HepG2 (cell line): ENCODE data around the gene SLC39A3. TPM values are rescaled to one million over a fixed set of nuclear protein-coding genes. Genes with fewer than 3 reads are reported as not detected.
A peak's percentile ranks its signal among the peaks of the same experiment; 100 is the strongest.

Experiments
- ATAC-seq: fragments of 200-7000 bp; cut with Tn5 transposase; 3 replicates; pipeline ENCODE4 v1.9.1; 2020; ENCODE audit warnings: mild to moderate bottlenecking, moderate library complexity
- BruUV-seq: library from RNA; stranded (reverse); fragments of 400-500 nt; replicated peaks from 2 replicates; lab custom pipeline; 2021; lab: Mats Ljungman, UMichigan
- CTCF ChIA-PET: fragments of 300-600 bp; formaldehyde crosslinking; extraction: SDS; loops from one replicate; lab custom pipeline; 2021; ENCODE audit warnings: low total read pairs, inconsistent platforms, low intra/inter-chr PET ratio; lab: Yijun Ruan, JAX
- POLR2A ChIA-PET: fragments of 350-600 bp; sonication (Branson Sonifier 250); formaldehyde crosslinking; loops from one replicate; lab custom pipeline; 2020; ENCODE audit warnings: antibody characterized with exemption, inconsistent platforms; lab: Yijun Ruan, JAX
- DNase-seq: peaks from one replicate; pipeline ENCODE4 v3.0.0-alpha.2; 2015; ENCODE audit warnings: low spot score
- FAIRE-seq: peaks from 3 replicates; lab custom pipeline; 2011; peaks lifted over from hg19 to GRCh38; lab: Jason Lieb, UNC
- H2AFZ ChIP-seq: one replicate; pipeline ENCODE4 v1.6.1; 2011; ENCODE audit warnings: low read length, inconsistent platforms
- H3K27ac ChIP-seq: fragments of 300-600 bp; 3 replicates; pipeline ENCODE4 v1.8.0; 2011; ENCODE audit warnings: mixed run types, mild to moderate bottlenecking, mixed read lengths, low read length, inconsistent platforms; ENCODE audit not compliant: insufficient read depth; ENCODE audit errors: extremely low read length
- H3K27me3 ChIP-seq, 2 experiments: fragments of 200-600 bp in 1 of 2; 2 replicates in 1 of 2; 3 replicates in 1 of 2; pipeline versions ENCODE4 v1.6.0 to v1.8.0; 2011; ENCODE audit warnings: low read length in 2 of 2, mild to moderate bottlenecking in 2 of 2, moderate library complexity in 2 of 2, inconsistent platforms in 1 of 2; ENCODE audit not compliant: insufficient read depth in 2 of 2, control insufficient read depth in 1 of 2
- H3K36me3 ChIP-seq, 2 experiments: fragments of 200-600 bp in 1 of 2; replicated peaks in 1 of 2; 2 replicates in 1 of 2; 3 replicates in 1 of 2; pipeline versions ENCODE4 v1.5.1 to v1.8.0; 2011; ENCODE audit warnings: low read length in 2 of 2, inconsistent platforms in 1 of 2; ENCODE audit not compliant: insufficient read depth in 2 of 2, control insufficient read depth in 1 of 2
- H3K4me1 ChIP-seq: 2 replicates; pipeline ENCODE4 v1.5.1; 2012; ENCODE audit warnings: low read length, inconsistent platforms; ENCODE audit not compliant: insufficient read depth
- H3K4me2 ChIP-seq: 2 replicates; pipeline ENCODE4 v1.6.0; 2011; ENCODE audit warnings: low read depth, low read length, inconsistent platforms
- H3K4me3 ChIP-seq, 3 experiments: fragments of 200-600 bp in 1 of 3; sonication (generic), shearing (Covaris generic) in 1 of 3; replicated peaks in 1 of 3; 2 replicates each; pipeline ENCODE4 v1.5.1; 2011 to 2016; ENCODE audit warnings: low read length in 3 of 3, inconsistent platforms in 2 of 3, low read depth in 2 of 3, mild to moderate bottlenecking in 2 of 3, control low read depth in 1 of 3, mixed read lengths in 1 of 3; ENCODE audit not compliant: insufficient read depth in 1 of 3
- H3K79me2 ChIP-seq: one replicate; pipeline ENCODE4 v1.6.1; 2011; ENCODE audit warnings: low read length, inconsistent platforms; ENCODE audit not compliant: insufficient read depth
- H3K9ac ChIP-seq: 2 replicates; pipeline ENCODE4 v1.6.0; 2011; ENCODE audit warnings: mild to moderate bottlenecking, low read depth, low read length, inconsistent platforms; ENCODE audit not compliant: insufficient read depth
- H3K9me3 ChIP-seq: 2 replicates; pipeline ENCODE4 v1.5.1; 2012; ENCODE audit warnings: mild to moderate bottlenecking, low read length
- H4K20me1 ChIP-seq: 2 replicates; pipeline ENCODE4 v1.6.0; 2011; ENCODE audit warnings: inconsistent platforms, mild to moderate bottlenecking, low read length, moderate library complexity; ENCODE audit not compliant: insufficient read depth
- ARNT ChIP-seq: fragments of 450-650 bp; IDR thresholded peaks from 2 replicates; pipeline ENCODE4 v1.6.1; 2017
- ELF1 ChIP-seq: sonication (generic); formaldehyde crosslinking; IDR thresholded peaks from 2 replicates; pipeline ENCODE4 v1.4.0; 2020; ENCODE audit warnings: missing genetic modification reagents
- ELF3 ChIP-seq: IDR thresholded peaks from 2 replicates; pipeline ENCODE4 v1.6.1; 2016; ENCODE audit warnings: missing genetic modification reagents, missing compliant biosample characterization
- SRY ChIP-seq: sonication (generic); formaldehyde crosslinking; IDR thresholded peaks from 2 replicates; pipeline ENCODE4 v1.8.0; 2022; ENCODE audit warnings: mild to moderate bottlenecking, missing genetic modification reagents
- ZFX ChIP-seq: sonication (generic); formaldehyde crosslinking; IDR thresholded peaks from 2 replicates; pipeline ENCODE4 v1.4.0; 2020; ENCODE audit warnings: mild to moderate bottlenecking, low read depth, missing genetic modification reagents, moderate library complexity
- ZFYVE20 ChIP-seq: sonication (generic); formaldehyde crosslinking; IDR thresholded peaks from 2 replicates; pipeline ENCODE4 v1.8.0; 2023; ENCODE audit warnings: low read depth, mild to moderate bottlenecking, moderate library complexity, missing genetic modification reagents, borderline replicate concordance
- ZNF496 ChIP-seq: sonication (generic); formaldehyde crosslinking; IDR thresholded peaks from 2 replicates; pipeline ENCODE4 v1.8.1; 2023; ENCODE audit warnings: mild to moderate bottlenecking, moderate library complexity, missing genetic modification reagents; ENCODE audit not compliant: insufficient replicate concordance
- WGBS: methylation state at CpG from one replicate; pipeline ENCODE4 v1.1.6; 2017; ENCODE audit warnings: low lambda C conversion rate; 5-methylcytosine and 5-hydroxymethylcytosine counted together
- in situ Hi-C: cut with HindIII; loops from 2 replicates; pipeline ENCODE4 v1.10.0; 2017; ENCODE audit warnings: low pct_unique_long_range_greater_than_20kb; ENCODE audit not compliant: extremely low pct_ligation_motif_present
- intact Hi-C: fragments of 100-400 bp; cut with micrococcal nuclease; formaldehyde crosslinking; loops from one replicate; pipeline ENCODE4 v1.10.0; 2022; ENCODE audit not compliant: unreplicated experiment
- polyA plus RNA-seq, 8 experiments: library from polyadenylated mRNA; depleted of rRNA in 3 of 8; stranded (reverse) in 7 of 8; unstranded in 1 of 8; fragments of >200 nt; fragmentation: Illumina TruSeq in 4 of 8; extraction: Trizol in 4 of 8; gene quantifications; 2 replicates each; pipeline versions ENCODE4 v1.2.1 to v1.2.3, GENCODE V29; 2011 to 2016; ENCODE audit warnings: low read depth in 4 of 8, missing spikeins in 1 of 8, mixed read lengths in 1 of 8; ENCODE audit not compliant: insufficient read depth in 1 of 8
- total RNA-seq, 5 experiments: library from RNA; depleted of rRNA; stranded (reverse); fragments of >200 nt; fragmentation: Illumina TruSeq; extraction: Trizol; gene quantifications; 2 replicates each; pipeline ENCODE4 v1.2.3, GENCODE V29; 2016; ENCODE audit warnings: low read depth in 1 of 5
- TF ChIP-seq, protein P1 (sequence below): sonication (generic); formaldehyde crosslinking; IDR thresholded peaks from 2 replicates; pipeline ENCODE4 v1.4.0; 2020; ENCODE audit warnings: missing genetic modification reagents
- TF ChIP-seq, protein P2 (sequence below): sonication (generic); formaldehyde crosslinking; IDR thresholded peaks from 2 replicates; pipeline ENCODE4 v1.4.0; 2020; ENCODE audit warnings: missing genetic modification reagents
- TF ChIP-seq, protein P3 (sequence below): sonication (generic); formaldehyde crosslinking; IDR thresholded peaks from 2 replicates; pipeline ENCODE4 v1.5.1; 2020; ENCODE audit warnings: missing genetic modification reagents, mild to moderate bottlenecking, borderline replicate concordance
- TF ChIP-seq, protein P4 (sequence below): sonication (generic); IDR thresholded peaks from 2 replicates; pipeline ENCODE4 v1.6.1; 2016; ENCODE audit warnings: low read depth, borderline replicate concordance

SLC39A3 gene
- total and polyA plus RNA-seq, 2 of the 13 experiments (the other 11 are each of a cell fraction or from before 2014, with no cell fraction given), result 33.6 to 41.6 TPM

DNA sequence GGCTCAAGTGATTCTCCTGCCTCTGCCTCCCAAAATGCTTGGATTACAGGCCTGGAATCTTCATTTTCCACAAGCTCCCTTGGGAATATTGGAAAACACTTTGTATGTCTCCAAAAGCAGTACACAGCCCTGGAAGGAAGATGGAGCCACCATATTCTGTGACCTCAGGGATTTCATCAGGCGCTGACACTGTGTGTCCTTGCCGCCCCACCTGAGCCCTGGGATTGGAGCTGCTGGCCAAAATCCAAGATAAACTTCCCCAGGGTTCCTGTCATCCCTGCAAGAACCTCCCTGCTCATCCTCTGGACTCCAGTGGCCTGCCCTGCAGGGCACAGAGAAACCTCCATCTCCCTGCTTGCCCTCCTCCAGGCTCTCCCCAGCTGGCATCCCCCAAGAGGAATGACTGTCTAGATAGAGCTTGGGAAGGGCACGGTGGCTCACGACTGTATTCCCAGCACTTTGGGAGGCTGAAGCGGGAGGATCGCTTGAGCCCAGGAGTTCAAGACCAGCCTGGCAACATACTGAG, 36.1 kb downstream of the SLC39A3 start (continued):
- TF ChIP-seq ELF1 (CRISPR knock-in tag) (no peak), ARNT (no peak), ZFYVE20 (no peak)
- TF ChIP-seq, all 625 proteins: peak for 19

DNA sequence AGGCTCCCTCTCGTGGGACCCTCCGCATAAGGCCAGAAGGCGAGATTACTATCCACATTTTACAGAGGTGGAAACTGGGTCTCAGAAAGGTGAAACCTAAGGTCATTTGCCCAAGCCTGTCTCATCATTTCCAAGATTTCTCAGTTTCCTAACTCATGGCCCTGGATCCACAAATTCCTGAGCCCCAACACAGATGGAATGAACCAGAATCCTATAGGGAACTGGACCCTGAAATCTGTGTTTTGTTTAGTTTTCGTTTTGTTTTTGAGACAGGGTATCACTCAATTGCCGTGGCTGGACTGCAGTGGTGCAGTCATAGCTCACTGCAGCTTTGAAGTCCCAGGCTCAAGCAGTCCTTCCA, 36.8 kb downstream of the SLC39A3 start:
- POLR2A ChIA-PET, result interaction anchor here (1.7 to 3.6 kb wide), 2 partner anchors 17 to 20 kb away, joined by 7 to 28 read pairs; no protein-coding TSS in a partner anchor
- CTCF ChIA-PET, result no interaction called here
- DNase-seq, result no peak
- no peak for ATAC-seq
- Histone ChIP-seq H3K36me3 (no peaks in the 10 kb centered on the region), H2AFZ (no peak overlapping the region), H3K4me3 (peak overlapping the region in 1 of 3 experiments; percentile 31; a peak in 2 of 6 replicates), H3K27me3 (no peaks in the 10 kb centered on the region; a peak in 1 of 5 replicates), H4K20me1 (no peaks in the 10 kb centered on the region), H3K4me2 (peak overlapping the region; percentile 63), H3K4me1 (peaks cover 36% of the 10 kb centered on the region), H3K9me3 (no peaks in the 10 kb centered on the region), H3K27ac (no peak overlapping the region), H3K9ac (no peak overlapping the region), H3K79me2 (no peaks in the 10 kb centered on the region)
- no TSS peak for BruUV-seq
- 69% methylated on average over 5 of the region's 5 CpGs for WGBS
- intact Hi-C loops, result loop anchor here (5.0 kb wide), 1 partner anchor 604 kb away; no protein-coding TSS in a partner anchor
- in situ Hi-C loops, result no loop called here
- FAIRE-seq, result no peak
- TF ChIP-seq ZNF496 (CRISPR knock-in tag), result no peak
- no peak for TF ChIP-seq SRY (CRISPR knock-in tag)
- TF ChIP-seq, protein P1, sequence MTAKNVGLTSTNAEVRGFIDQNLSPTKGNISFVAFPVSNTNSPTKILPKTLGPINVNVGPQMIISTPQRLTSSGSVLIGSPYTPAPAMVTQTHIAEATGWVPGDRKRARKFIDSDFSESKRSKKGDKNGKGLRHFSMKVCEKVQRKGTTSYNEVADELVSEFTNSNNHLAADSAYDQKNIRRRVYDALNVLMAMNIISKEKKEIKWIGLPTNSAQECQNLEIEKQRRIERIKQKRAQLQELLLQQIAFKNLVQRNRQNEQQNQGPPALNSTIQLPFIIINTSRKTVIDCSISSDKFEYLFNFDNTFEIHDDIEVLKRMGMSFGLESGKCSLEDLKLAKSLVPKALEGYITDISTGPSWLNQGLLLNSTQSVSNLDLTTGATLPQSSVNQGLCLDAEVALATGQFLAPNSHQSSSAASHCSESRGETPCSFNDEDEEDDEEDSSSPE (CRISPR knock-in tag), result no peak
- TF ChIP-seq, protein P2, sequence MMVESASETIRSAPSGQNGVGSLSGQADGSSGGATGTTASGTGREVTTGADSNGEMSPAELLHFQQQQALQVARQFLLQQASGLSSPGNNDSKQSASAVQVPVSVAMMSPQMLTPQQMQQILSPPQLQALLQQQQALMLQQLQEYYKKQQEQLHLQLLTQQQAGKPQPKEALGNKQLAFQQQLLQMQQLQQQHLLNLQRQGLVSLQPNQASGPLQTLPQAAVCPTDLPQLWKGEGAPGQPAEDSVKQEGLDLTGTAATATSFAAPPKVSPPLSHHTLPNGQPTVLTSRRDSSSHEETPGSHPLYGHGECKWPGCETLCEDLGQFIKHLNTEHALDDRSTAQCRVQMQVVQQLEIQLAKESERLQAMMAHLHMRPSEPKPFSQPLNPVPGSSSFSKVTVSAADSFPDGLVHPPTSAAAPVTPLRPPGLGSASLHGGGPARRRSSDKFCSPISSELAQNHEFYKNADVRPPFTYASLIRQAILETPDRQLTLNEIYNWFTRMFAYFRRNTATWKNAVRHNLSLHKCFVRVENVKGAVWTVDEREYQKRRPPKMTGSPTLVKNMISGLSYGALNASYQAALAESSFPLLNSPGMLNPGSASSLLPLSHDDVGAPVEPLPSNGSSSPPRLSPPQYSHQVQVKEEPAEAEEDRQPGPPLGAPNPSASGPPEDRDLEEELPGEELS (CRISPR knock-in tag), result no peak
- TF ChIP-seq ELF3 (CRISPR knock-in tag), result no peak
- TF ChIP-seq, protein P3, sequence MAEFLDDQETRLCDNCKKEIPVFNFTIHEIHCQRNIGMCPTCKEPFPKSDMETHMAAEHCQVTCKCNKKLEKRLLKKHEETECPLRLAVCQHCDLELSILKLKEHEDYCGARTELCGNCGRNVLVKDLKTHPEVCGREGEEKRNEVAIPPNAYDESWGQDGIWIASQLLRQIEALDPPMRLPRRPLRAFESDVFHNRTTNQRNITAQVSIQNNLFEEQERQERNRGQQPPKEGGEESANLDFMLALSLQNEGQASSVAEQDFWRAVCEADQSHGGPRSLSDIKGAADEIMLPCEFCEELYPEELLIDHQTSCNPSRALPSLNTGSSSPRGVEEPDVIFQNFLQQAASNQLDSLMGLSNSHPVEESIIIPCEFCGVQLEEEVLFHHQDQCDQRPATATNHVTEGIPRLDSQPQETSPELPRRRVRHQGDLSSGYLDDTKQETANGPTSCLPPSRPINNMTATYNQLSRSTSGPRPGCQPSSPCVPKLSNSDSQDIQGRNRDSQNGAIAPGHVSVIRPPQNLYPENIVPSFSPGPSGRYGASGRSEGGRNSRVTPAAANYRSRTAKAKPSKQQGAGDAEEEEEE (CRISPR knock-in tag), result no peak
- TF ChIP-seq, protein P4, sequence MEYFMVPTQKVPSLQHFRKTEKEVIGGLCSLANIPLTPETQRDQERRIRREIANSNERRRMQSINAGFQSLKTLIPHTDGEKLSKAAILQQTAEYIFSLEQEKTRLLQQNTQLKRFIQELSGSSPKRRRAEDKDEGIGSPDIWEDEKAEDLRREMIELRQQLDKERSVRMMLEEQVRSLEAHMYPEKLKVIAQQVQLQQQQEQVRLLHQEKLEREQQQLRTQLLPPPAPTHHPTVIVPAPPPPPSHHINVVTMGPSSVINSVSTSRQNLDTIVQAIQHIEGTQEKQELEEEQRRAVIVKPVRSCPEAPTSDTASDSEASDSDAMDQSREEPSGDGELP, result no peak
- TF ChIP-seq ZFX (CRISPR knock-in tag), result no peak
